Measurements from ENCODE around the gene FMNL3.

DNA sequence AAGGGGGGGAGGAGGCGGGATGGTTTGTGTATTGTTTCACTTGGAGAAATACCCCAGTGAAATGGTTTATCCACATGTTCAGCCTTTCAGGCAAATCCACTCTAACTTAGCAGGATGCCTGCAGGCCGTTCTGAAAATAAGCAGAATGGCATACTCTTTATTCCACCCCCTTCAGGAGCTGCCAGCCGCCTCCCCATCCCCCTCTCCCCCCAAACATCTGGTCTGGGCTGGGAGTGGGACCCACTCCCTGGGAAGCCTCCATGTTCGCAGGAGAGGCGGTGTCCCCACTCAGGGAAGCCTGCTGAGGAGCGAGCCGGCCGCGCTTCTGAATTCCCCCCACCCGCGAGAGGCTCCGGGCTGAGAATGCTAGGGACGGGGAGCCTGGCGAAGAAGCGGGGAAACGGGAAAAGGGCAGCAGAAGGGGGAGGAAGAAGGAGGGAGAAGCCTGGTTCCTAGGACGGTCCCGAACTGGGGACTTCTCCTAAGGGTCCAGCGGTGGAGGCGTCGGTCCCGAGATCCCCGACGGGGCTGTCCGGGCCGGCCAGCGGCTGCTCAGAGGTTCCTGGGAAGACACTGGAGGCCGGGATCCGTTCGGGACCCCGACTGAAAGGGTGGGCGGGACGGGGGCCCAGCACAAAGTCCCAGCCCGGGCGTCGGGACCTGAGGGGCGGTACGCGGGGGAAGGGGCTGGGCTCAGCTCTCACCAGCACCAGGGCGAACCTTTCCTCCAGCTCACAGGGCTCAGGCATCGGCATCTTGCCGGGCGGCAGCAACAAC is 666 bp downstream of the FMNL3 start:
- TF ChIP-seq, protein P1, sequence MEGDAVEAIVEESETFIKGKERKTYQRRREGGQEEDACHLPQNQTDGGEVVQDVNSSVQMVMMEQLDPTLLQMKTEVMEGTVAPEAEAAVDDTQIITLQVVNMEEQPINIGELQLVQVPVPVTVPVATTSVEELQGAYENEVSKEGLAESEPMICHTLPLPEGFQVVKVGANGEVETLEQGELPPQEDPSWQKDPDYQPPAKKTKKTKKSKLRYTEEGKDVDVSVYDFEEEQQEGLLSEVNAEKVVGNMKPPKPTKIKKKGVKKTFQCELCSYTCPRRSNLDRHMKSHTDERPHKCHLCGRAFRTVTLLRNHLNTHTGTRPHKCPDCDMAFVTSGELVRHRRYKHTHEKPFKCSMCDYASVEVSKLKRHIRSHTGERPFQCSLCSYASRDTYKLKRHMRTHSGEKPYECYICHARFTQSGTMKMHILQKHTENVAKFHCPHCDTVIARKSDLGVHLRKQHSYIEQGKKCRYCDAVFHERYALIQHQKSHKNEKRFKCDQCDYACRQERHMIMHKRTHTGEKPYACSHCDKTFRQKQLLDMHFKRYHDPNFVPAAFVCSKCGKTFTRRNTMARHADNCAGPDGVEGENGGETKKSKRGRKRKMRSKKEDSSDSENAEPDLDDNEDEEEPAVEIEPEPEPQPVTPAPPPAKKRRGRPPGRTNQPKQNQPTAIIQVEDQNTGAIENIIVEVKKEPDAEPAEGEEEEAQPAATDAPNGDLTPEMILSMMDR (IDR thresholded peaks at IDR 0.05 in 2 of 3, conservative IDR thresholded peaks at IDR 0.05 in 1 of 3; ENCODE audit: borderline replicate concordance in 1 of 3, insufficient read depth in 1 of 3, low read depth in 2 of 3, low read length in 2 of 3): no peak
- TF ChIP-seq MAX (IDR thresholded peaks at IDR 0.05): no peak
